PC-9 (cell line): ENCODE measurements around the gene ASB15. TPM values are rescaled to one million over a fixed set of nuclear protein-coding genes. Genes with fewer than 3 reads are reported as not detected.

Source experiments
- BruUV-seq: library from RNA; stranded (reverse); fragments of 400-500 nt; replicated peaks from 2 replicates; lab custom pipeline; 2021; lab: Mats Ljungman, UMichigan
- CTCF ChIA-PET: fragments of 300-600 bp; sonication (Branson Sonifier 250); formaldehyde crosslinking; loops from one replicate; lab custom pipeline; 2022; ENCODE audit warnings: antibody characterized with exemption; lab: Charles Lee
- POLR2A ChIA-PET: fragments of 300-600 bp; sonication (Branson Sonifier 250); formaldehyde crosslinking; loops from one replicate; lab custom pipeline; 2022; ENCODE audit warnings: antibody characterized with exemption; ENCODE audit not compliant: unreplicated experiment; lab: Charles Lee
- DNase-seq, 2 experiments: peaks; one replicate each; pipeline versions ENCODE4 v3.0.0 to v3.0.0-alpha.2; 2015 to 2022; ENCODE audit warnings: mixed read lengths in 1 of 2
- H2AFZ ChIP-seq: fragments of 200-600 bp; sonication (generic); 2 replicates; pipeline ENCODE4 v1.8.1; 2017; ENCODE audit warnings: antibody characterized with exemption
- H3F3A ChIP-seq: fragments of 200-600 bp; sonication (generic); 2 replicates; pipeline ENCODE4 v1.8.1; 2017; ENCODE audit warnings: antibody characterized with exemption, mild to moderate bottlenecking, low read depth; ENCODE audit not compliant: insufficient read depth
- H3K27ac ChIP-seq: fragments of 200-600 bp; sonication (generic); 2 replicates; pipeline ENCODE4 v1.6.1; 2016; ENCODE audit warnings: mixed run types
- H3K27me3 ChIP-seq: fragments of 200-600 bp; sonication (generic); 2 replicates; pipeline ENCODE4 v1.6.1; 2016; ENCODE audit warnings: low read depth, mixed run types; ENCODE audit not compliant: insufficient read depth
- H3K36me3 ChIP-seq: fragments of 200-600 bp; sonication (generic); 2 replicates; pipeline ENCODE4 v1.6.1; 2016; ENCODE audit warnings: low read depth, mixed run types
- H3K4me1 ChIP-seq: fragments of 200-600 bp; sonication (generic); replicated peaks from 2 replicates; pipeline ENCODE4 v1.6.1; 2016; ENCODE audit warnings: mixed run types; ENCODE audit not compliant: insufficient read depth
- H3K4me2 ChIP-seq: fragments of 200-600 bp; sonication (generic); 2 replicates; pipeline ENCODE4 v1.6.1; 2017; ENCODE audit warnings: mixed run types
- H3K4me3 ChIP-seq: fragments of 200-600 bp; sonication (generic); 2 replicates; pipeline ENCODE4 v1.6.1; 2016; ENCODE audit warnings: mixed run types
- H3K79me2 ChIP-seq: fragments of 200-600 bp; sonication (generic); 2 replicates; pipeline ENCODE4 v1.6.1; 2017; ENCODE audit warnings: low read depth, mixed run types
- H3K9me2 ChIP-seq: fragments of 200-600 bp; sonication (generic); 2 replicates; pipeline ENCODE4 v1.8.1; 2017; ENCODE audit warnings: mild to moderate bottlenecking; ENCODE audit not compliant: insufficient read depth
- H3K9me3 ChIP-seq: fragments of 200-600 bp; sonication (generic); 2 replicates; pipeline ENCODE4 v1.8.1; 2016; ENCODE audit warnings: low read depth; ENCODE audit not compliant: insufficient read depth
- H4K20me1 ChIP-seq: fragments of 200-600 bp; sonication (generic); 2 replicates; pipeline ENCODE4 v1.8.1; 2017; ENCODE audit not compliant: insufficient read depth
- EZH2 ChIP-seq: fragments of 200-600 bp; sonication (generic); IDR thresholded peaks from 2 replicates; pipeline ENCODE4 v1.8.0; 2017; ENCODE audit warnings: antibody characterized with exemption, low read depth
- intact Hi-C: fragments of 100-400 bp; cut with micrococcal nuclease; formaldehyde crosslinking; loops from one replicate; pipeline ENCODE4 v1.10.0; 2022; ENCODE audit not compliant: unreplicated experiment
- total RNA-seq: library from RNA; stranded (reverse); gene quantifications from 2 replicates; pipeline ENCODE4 v1.2.3, GENCODE V29; 2021
- TF ChIP-seq, protein P1 (sequence below): fragments of 200-600 bp; sonication (generic); conservative IDR thresholded peaks from 2 replicates; pipeline ENCODE4 v1.6.1; 2017; ENCODE audit warnings: mixed run types, antibody characterized with exemption, mild to moderate bottlenecking, moderate library complexity

ASB15 gene
- total RNA-seq, 1 experiment from 2014 or later = not detected

DNA sequence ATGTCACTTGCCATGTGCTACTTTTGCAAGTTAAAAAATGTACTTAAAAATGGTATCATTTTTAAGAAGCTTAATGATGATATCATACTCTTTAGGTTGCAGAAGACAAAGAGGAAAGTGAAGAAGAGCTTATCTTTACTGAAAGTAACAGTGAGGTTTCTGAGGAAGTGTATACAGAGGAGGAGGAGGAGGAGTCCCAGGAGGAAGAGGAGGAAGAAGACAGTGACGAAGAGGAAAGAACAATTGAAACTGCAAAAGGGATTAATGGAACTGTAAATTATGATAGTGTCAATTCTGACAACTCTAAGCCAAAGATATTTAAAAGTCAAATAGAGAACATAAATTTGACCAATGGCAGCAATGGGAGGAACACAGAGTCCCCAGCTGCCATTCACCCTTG, 60.1 kb downstream of the ASB15 start:
- Histone ChIP-seq H3K79me2 (no peaks in the 10 kb centered on the region), H3F3A (no peaks in the 10 kb centered on the region), H4K20me1 (no peaks in the 10 kb centered on the region), H3K36me3 (no peaks in the 10 kb centered on the region), H3K4me3 (no peak overlapping the region), H3K9me3 (no peaks in the 10 kb centered on the region), H3K4me1 (no peaks in the 10 kb centered on the region), H3K9me2 (no peaks in the 10 kb centered on the region; the same call in none of the 2 replicates), H3K4me2 (no peak overlapping the region), H3K27me3 (no peaks in the 10 kb centered on the region), H3K27ac (no peak overlapping the region), H2AFZ (no peak overlapping the region)
- no peak for DNase-seq
- CTCF ChIA-PET = no interaction called here
- no TSS peak for BruUV-seq
- POLR2A ChIA-PET = no interaction called here
- intact Hi-C loops = no loop called here
- TF ChIP-seq, protein P1, sequence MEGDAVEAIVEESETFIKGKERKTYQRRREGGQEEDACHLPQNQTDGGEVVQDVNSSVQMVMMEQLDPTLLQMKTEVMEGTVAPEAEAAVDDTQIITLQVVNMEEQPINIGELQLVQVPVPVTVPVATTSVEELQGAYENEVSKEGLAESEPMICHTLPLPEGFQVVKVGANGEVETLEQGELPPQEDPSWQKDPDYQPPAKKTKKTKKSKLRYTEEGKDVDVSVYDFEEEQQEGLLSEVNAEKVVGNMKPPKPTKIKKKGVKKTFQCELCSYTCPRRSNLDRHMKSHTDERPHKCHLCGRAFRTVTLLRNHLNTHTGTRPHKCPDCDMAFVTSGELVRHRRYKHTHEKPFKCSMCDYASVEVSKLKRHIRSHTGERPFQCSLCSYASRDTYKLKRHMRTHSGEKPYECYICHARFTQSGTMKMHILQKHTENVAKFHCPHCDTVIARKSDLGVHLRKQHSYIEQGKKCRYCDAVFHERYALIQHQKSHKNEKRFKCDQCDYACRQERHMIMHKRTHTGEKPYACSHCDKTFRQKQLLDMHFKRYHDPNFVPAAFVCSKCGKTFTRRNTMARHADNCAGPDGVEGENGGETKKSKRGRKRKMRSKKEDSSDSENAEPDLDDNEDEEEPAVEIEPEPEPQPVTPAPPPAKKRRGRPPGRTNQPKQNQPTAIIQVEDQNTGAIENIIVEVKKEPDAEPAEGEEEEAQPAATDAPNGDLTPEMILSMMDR = no peak
- no peak for TF ChIP-seq EZH2

DNA sequence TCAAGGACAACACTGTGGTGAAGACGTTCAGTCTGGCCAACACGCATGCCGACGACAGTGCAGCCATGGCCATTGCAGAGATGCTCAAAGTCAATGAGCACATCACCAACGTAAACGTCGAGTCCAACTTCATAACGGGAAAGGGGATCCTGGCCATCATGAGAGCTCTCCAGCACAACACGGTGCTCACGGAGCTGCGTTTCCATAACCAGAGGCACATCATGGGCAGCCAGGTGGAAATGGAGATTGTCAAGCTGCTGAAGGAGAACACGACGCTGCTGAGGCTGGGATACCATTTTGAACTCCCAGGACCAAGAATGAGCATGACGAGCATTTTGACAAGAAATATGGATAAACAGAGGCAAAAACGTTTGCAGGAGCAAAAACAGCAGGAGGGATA, 60.7 kb downstream of the ASB15 start:
- no peak for DNase-seq
- H4K20me1 ChIP-seq = no peaks in the 10 kb centered on the region
- intact Hi-C loops = no loop called here
- no peaks in the 10 kb centered on the region for H3K27me3 ChIP-seq
- H2AFZ ChIP-seq = no peak overlapping the region
- no peak overlapping the region for H3K4me2 ChIP-seq
- H3K9me2 ChIP-seq = no peaks in the 10 kb centered on the region; the same call in none of the 2 replicates
- H3F3A ChIP-seq = no peaks in the 10 kb centered on the region
- no peak overlapping the region for H3K4me3 ChIP-seq
- ChIA-PET CTCF (no interaction called here), POLR2A (no interaction called here)
- H3K4me1 ChIP-seq = no peaks in the 10 kb centered on the region
- no peak overlapping the region for H3K27ac ChIP-seq
- BruUV-seq = no TSS peak
- TF ChIP-seq, protein P1 = no peak
- no peak for TF ChIP-seq EZH2
- no peaks in the 10 kb centered on the region for H3K79me2 ChIP-seq
- no peaks in the 10 kb centered on the region for H3K36me3 ChIP-seq
- H3K9me3 ChIP-seq = no peaks in the 10 kb centered on the region

DNA sequence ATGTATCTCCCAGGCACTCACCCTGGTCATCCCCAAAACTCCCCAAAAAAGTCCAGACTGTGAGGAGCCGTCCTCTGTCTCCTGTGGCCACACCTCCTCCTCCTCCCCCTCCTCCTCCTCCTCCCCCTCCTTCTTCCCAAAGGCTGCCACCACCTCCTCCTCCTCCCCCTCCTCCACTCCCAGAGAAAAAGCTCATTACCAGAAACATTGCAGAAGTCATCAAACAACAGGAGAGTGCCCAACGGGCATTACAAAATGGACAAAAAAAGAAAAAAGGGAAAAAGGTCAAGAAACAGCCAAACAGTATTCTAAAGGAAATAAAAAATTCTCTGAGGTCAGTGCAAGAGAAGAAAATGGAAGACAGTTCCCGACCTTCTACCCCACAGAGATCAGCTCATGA, 61.1 kb downstream of the ASB15 start:
- no peak for DNase-seq
- H2AFZ ChIP-seq = no peak overlapping the region
- H3K4me2 ChIP-seq = no peak overlapping the region
- H3K79me2 ChIP-seq = no peaks in the 10 kb centered on the region
- no peaks in the 10 kb centered on the region for H3K9me3 ChIP-seq
- no peaks in the 10 kb centered on the region for H4K20me1 ChIP-seq
- no peak for TF ChIP-seq EZH2
- TF ChIP-seq, protein P1 = no peak
- no peaks in the 10 kb centered on the region for H3K27me3 ChIP-seq
- no peaks in the 10 kb centered on the region for H3F3A ChIP-seq
- H3K4me3 ChIP-seq = no peak overlapping the region
- CTCF ChIA-PET = no interaction called here
- no peaks in the 10 kb centered on the region for H3K36me3 ChIP-seq
- BruUV-seq = no TSS peak
- POLR2A ChIA-PET = no interaction called here
- intact Hi-C loops = no loop called here
- H3K9me2 ChIP-seq = no peaks in the 10 kb centered on the region; the same call in none of the 2 replicates
- H3K27ac ChIP-seq = no peak overlapping the region
- H3K4me1 ChIP-seq = no peaks in the 10 kb centered on the region
